ENCODE data around the gene GDF9. TPM values are rescaled to one million over a fixed set of nuclear protein-coding genes. Genes with fewer than 3 reads are reported as not detected.

The GDF9 gene
- total RNA-seq, 1 experiment from 2014 or later, result 0.42 TPM

GRCh38 chr5:132853790-132854189, 12.5 kb downstream of the GDF9 start:
- ChIA-PET CTCF (interaction anchor here (0.6 to 1.7 kb wide), 9 partner anchors 12 to 443 kb away, joined by 3 to 10 read pairs (median 5); partner anchors contain the start of genes CCNI2, GDF9 and UQCRQ), POLR2A (no interaction called here)
- no peak overlapping the region for H3K4me3 Mint-ChIP-seq
- no peaks in the 10 kb centered on the region for H3K27me3 Mint-ChIP-seq (ENCODE audit: low read depth)
- DNase-seq (ENCODE audit: low spot score) (no peak), ATAC-seq (no peak)
- no peaks in the 10 kb centered on the region for H3K9me3 Mint-ChIP-seq
- TF ChIP-seq JAZF1 (CRISPR knock-in tag; IDR thresholded peaks at IDR 0.05) (no peak), ZBTB43 (CRISPR knock-in tag; IDR thresholded peaks at IDR 0.05) (no peak), GTF2I (CRISPR knock-in tag; conservative IDR thresholded peaks at IDR 0.05) (no peak), CREB1 (CRISPR knock-in tag; IDR thresholded peaks at IDR 0.05) (no peak), ZNF121 (CRISPR knock-in tag; IDR thresholded peaks at IDR 0.05) (no peak), SP1 (CRISPR knock-in tag; conservative IDR thresholded peaks at IDR 0.05) (no peak), E2F1 (CRISPR knock-in tag; IDR thresholded peaks at IDR 0.05) (no peak), ZMAT4 (CRISPR knock-in tag; IDR thresholded peaks at IDR 0.05) (no peak), TEAD1 (CRISPR knock-in tag; IDR thresholded peaks at IDR 0.05) (no peak), ZNF425 (CRISPR knock-in tag; conservative IDR thresholded peaks at IDR 0.05) (no peak), USF2 (CRISPR knock-in tag; IDR thresholded peaks at IDR 0.05) (no peak), MYBL2 (CRISPR knock-in tag; IDR thresholded peaks at IDR 0.05) (no peak), MLX (CRISPR knock-in tag; IDR thresholded peaks at IDR 0.05) (no peak), ZNF138 (CRISPR knock-in tag; conservative IDR thresholded peaks at IDR 0.05) (no peak)
- no peak overlapping the region for H3K27ac Mint-ChIP-seq
- H3K4me1 Mint-ChIP-seq, result peaks cover 8% of the 10 kb centered on the region
- H3K36me3 Mint-ChIP-seq, result no peaks in the 10 kb centered on the region

GRCh38 chr5:132853323-132853722, 12.9 kb downstream of the GDF9 start:
- TF ChIP-seq SMAD4 (CRISPR knock-in tag; IDR thresholded peaks at IDR 0.05) (no peak), MXD4 (CRISPR knock-in tag; IDR thresholded peaks at IDR 0.05; ENCODE audit: borderline replicate concordance) (no peak)
- Mint-ChIP-seq H3K36me3 (no peaks in the 10 kb centered on the region), H3K4me3 (no peak overlapping the region), H3K9me3 (no peaks in the 10 kb centered on the region), H3K4me1 (peaks cover 8% of the 10 kb centered on the region), H3K27ac (no peak overlapping the region), H3K27me3 (ENCODE audit: low read depth) (no peaks in the 10 kb centered on the region)
- DNase-seq (ENCODE audit: low spot score) (no peak), ATAC-seq (no peak)
- CTCF ChIA-PET, result interaction anchor here (1.0 to 1.7 kb wide), 5 partner anchors 31 to 395 kb away, joined by 3 to 10 read pairs (median 7); partner anchors contain the start of gene CCNI2
- POLR2A ChIA-PET, result no interaction called here

- H3K27me3 Mint-ChIP-seq (ENCODE audit: low read depth), result no peaks in the 10 kb centered on the region
- no peaks in the 10 kb centered on the region for H3K36me3 Mint-ChIP-seq
- H3K4me1 Mint-ChIP-seq, result peaks cover 8% of the 10 kb centered on the region
- DNase-seq (ENCODE audit: low spot score) (no peak), ATAC-seq (no peak)
- no peak overlapping the region for H3K4me3 Mint-ChIP-seq
- ChIA-PET POLR2A (no interaction called here), CTCF (interaction anchor here (1.1 to 1.4 kb wide), 2 partner anchors 27 to 30 kb away, joined by 3 to 4 read pairs; no protein-coding TSS in a partner anchor)
- H3K9me3 Mint-ChIP-seq, result no peaks in the 10 kb centered on the region
- no peak overlapping the region for H3K27ac Mint-ChIP-seq
- TF ChIP-seq FOXJ3 (CRISPR knock-in tag; IDR thresholded peaks at IDR 0.05; ENCODE audit: borderline replicate concordance) (no peak), PREB (CRISPR knock-in tag; IDR thresholded peaks at IDR 0.05; ENCODE audit: borderline replicate concordance) (no peak), ZNF232 (CRISPR knock-in tag; IDR thresholded peaks at IDR 0.05) (no peak), FOXP4 (CRISPR knock-in tag; IDR thresholded peaks at IDR 0.05) (no peak), CTCF (IDR thresholded peaks at IDR 0.05) (no peak)
These were observed 16.2 kb downstream of the GDF9 start for GRCh38 chr5:132850066-132850465.
